GM12878 (cell line): ENCODE measurements around the gene ACER3. TPM values are rescaled to one million over a fixed set of nuclear protein-coding genes. Genes with fewer than 3 reads are reported as not detected.

ENCODE experiments used
- ATAC-seq: fragments of 200-7000 bp; cut with Tn5 transposase; 3 replicates; pipeline ENCODE4 v1.9.1; 2020; ENCODE audit warnings: mild to moderate bottlenecking, moderate library complexity
- BruUV-seq: library from RNA; stranded (reverse); fragments of 400-500 nt; replicated peaks from 2 replicates; lab custom pipeline; 2021; lab: Mats Ljungman, UMichigan
- CTCF ChIA-PET: fragments of 300-600 bp; sonication (Branson Sonifier 250); formaldehyde crosslinking; extraction: SDS; loops from one replicate; lab custom pipeline; 2021; ENCODE audit warnings: inconsistent platforms; lab: Yijun Ruan, JAX
- POLR2A ChIA-PET: fragments of 350-600 bp; formaldehyde crosslinking; extraction: SDS; loops from one replicate; lab custom pipeline; 2021; ENCODE audit warnings: inconsistent platforms; lab: Charles Lee
- RAD21 ChIA-PET: fragments of 300-600 bp; sonication (Branson Sonifier 250); formaldehyde crosslinking; loops from one replicate; lab custom pipeline; 2023; ENCODE audit warnings: antibody characterized with exemption; ENCODE audit not compliant: unreplicated experiment; lab: Charles Lee
- SMC1A ChIA-PET: fragments of 300-600 bp; sonication (Branson Sonifier 250); formaldehyde crosslinking; loops from one replicate; lab custom pipeline; 2023; ENCODE audit not compliant: unreplicated experiment, uncharacterized antibody; lab: Charles Lee
- DNase-seq: peaks from one replicate; pipeline ENCODE4 v3.0.0-alpha.2; 2011; ENCODE audit warnings: low read depth, low spot score
- FAIRE-seq: peaks from 3 replicates; lab custom pipeline; 2011; peaks lifted over from hg19 to GRCh38; lab: Jason Lieb, UNC
- H2AFZ ChIP-seq: 2 replicates; pipeline ENCODE4 v1.6.0; 2011; ENCODE audit warnings: low read depth, low read length, control low read depth; ENCODE audit not compliant: control insufficient read depth
- H3K27ac ChIP-seq: 2 replicates; pipeline ENCODE4 v1.5.1; 2011; ENCODE audit warnings: control low read depth; ENCODE audit not compliant: control insufficient read depth, insufficient read depth
- H3K27me3 ChIP-seq, 2 experiments: replicated peaks in 1 of 2; 2 replicates each; pipeline versions ENCODE4 v1.6.0 to v1.6.1; 2011; ENCODE audit warnings: low read length in 1 of 2; ENCODE audit not compliant: control insufficient read depth in 2 of 2, insufficient read depth in 2 of 2
- H3K36me3 ChIP-seq, 2 experiments: 2 replicates each; pipeline ENCODE4 v1.5.1; 2011; ENCODE audit warnings: low read length in 1 of 2; ENCODE audit not compliant: control insufficient read depth in 2 of 2, insufficient read depth in 2 of 2
- H3K4me1 ChIP-seq: 2 replicates; pipeline ENCODE4 v1.6.1; 2011; ENCODE audit warnings: mild to moderate bottlenecking, low read length, moderate library complexity, mixed read lengths; ENCODE audit not compliant: control insufficient read depth, insufficient read depth
- H3K4me2 ChIP-seq: 2 replicates; pipeline ENCODE4 v1.6.0; 2011; ENCODE audit warnings: control low read depth; ENCODE audit not compliant: control insufficient read depth, insufficient read depth
- H3K4me3 ChIP-seq: fragments of 200-600 bp; sonication (generic); 2 replicates; pipeline ENCODE4 v1.5.1; 2016
- H3K79me2 ChIP-seq: 2 replicates; pipeline ENCODE4 v1.6.0; 2011; ENCODE audit warnings: low read length; ENCODE audit not compliant: control insufficient read depth, insufficient read depth
- H3K9ac ChIP-seq: 2 replicates; pipeline ENCODE4 v1.8.0; 2011; ENCODE audit warnings: low read length, control low read depth, mixed read lengths; ENCODE audit not compliant: control insufficient read depth, insufficient read depth
- H3K9me3 ChIP-seq: replicated peaks from 3 replicates; pipeline ENCODE4 v1.5.1; 2011; ENCODE audit warnings: mild to moderate bottlenecking, low read length; ENCODE audit not compliant: control insufficient read depth, insufficient read depth
- H4K20me1 ChIP-seq: 2 replicates; pipeline ENCODE4 v1.6.0; 2011; ENCODE audit not compliant: control insufficient read depth, insufficient read depth
- MYC ChIP-seq: IDR thresholded peaks from 2 replicates; pipeline ENCODE4 v1.6.1; 2011; ENCODE audit warnings: mild to moderate bottlenecking, low read length, moderate library complexity, inconsistent platforms; ENCODE audit not compliant: insufficient read depth, insufficient replicate concordance, insufficient read length, severe bottlenecking
- RAD51 ChIP-seq: fragments of 450-650 bp; IDR thresholded peaks from 2 replicates; pipeline ENCODE4 v1.6.1; 2016; ENCODE audit warnings: moderate library complexity, mild to moderate bottlenecking, inconsistent platforms
- REST ChIP-seq: IDR thresholded peaks from 2 replicates; pipeline ENCODE4 v1.6.1; 2012; ENCODE audit warnings: mild to moderate bottlenecking, low read depth, low read length
- TBL1XR1 ChIP-seq: IDR thresholded peaks from 2 replicates; pipeline ENCODE4 v1.6.1; 2012; ENCODE audit warnings: low read depth, low read length, improper control_type of control experiment
- ZSCAN29 ChIP-seq: fragments of 450-650 bp; IDR thresholded peaks from 2 replicates; pipeline ENCODE4 v1.6.1; 2017; ENCODE audit warnings: mild to moderate bottlenecking, moderate library complexity
- WGBS: methylation state at CpG from one replicate; pipeline ENCODE4 v1.1.6; 2016; ENCODE audit warnings: low lambda C conversion rate; ENCODE audit not compliant: insufficient replicate concordance, insufficient coverage; ENCODE audit errors: missing lambda C conversion rate; 5-methylcytosine and 5-hydroxymethylcytosine counted together
- in situ Hi-C: fragments of 300-500 bp; cut with MboI; formaldehyde crosslinking; loops from 9 replicates; pipeline ENCODE4 v1.14.3; 2018; ENCODE audit warnings: mixed read lengths
- intact Hi-C: fragments of 100-400 bp; cut with micrococcal nuclease; formaldehyde crosslinking; loops from one replicate; pipeline ENCODE4 v1.14.2; 2022; ENCODE audit not compliant: unreplicated experiment
- polyA plus RNA-seq, 11 experiments: library from polyadenylated mRNA; depleted of rRNA in 4 of 11; unstranded in 6 of 11; stranded (reverse) in 5 of 11; fragments of >200 nt; fragmentation: Nextera tagmentation in 4 of 11; fragmentation: Illumina TruSeq in 1 of 11; extraction: Ambion mirVana in 4 of 11; extraction: Trizol in 1 of 11; gene quantifications; 1 replicate in 1 of 11; 2 replicates in 10 of 11; pipeline versions ENCODE4 v1.2.1 to v1.2.3, GENCODE V29; 2011 to 2016; ENCODE audit warnings: inconsistent platforms in 2 of 11, missing spikeins in 2 of 11, low read depth in 1 of 11
- total RNA-seq, 4 experiments: library from RNA; depleted of rRNA in 3 of 4; stranded (reverse); fragments of >200 nt in 3 of 4; fragmentation: Illumina TruSeq in 1 of 4; extraction: Trizol in 1 of 4; gene quantifications; 2 replicates each; pipeline versions ENCODE4 v1.2.1 to v1.2.3, GENCODE V29; 2013 to 2021

ACER3 gene
- total and polyA plus RNA-seq, 10 of the 15 experiments (the other 5 are each of a cell fraction or from before 2014, with no cell fraction given), result 2.8 to 17.4 (median 10.3) TPM

GRCh38 chr11:77036398-77036797, 175.7 kb downstream of the ACER3 start (continued):
- TF ChIP-seq MYC (no peak), RAD51 (no peak)
- TF ChIP-seq, all 136 proteins: peak for 0

GRCh38 chr11:77037057-77037456, 176.3 kb downstream of the ACER3 start:
- BruUV-seq, result no TSS peak
- no peaks in the 10 kb centered on the region for H4K20me1 ChIP-seq
- in situ Hi-C loops (no loop called here), intact Hi-C loops (no loop called here)
- H3K9me3 ChIP-seq, result no peaks in the 10 kb centered on the region; the same call in 2 of the 3 replicates
- no peak overlapping the region for H3K4me2 ChIP-seq
- CTCF ChIA-PET, result interaction anchor here (0.6 to 1.8 kb wide), 5 partner anchors 13 to 118 kb away, joined by 3 to 11 read pairs (median 3); no protein-coding TSS in a partner anchor
- FAIRE-seq, result no peak
- H3K27me3 ChIP-seq, result peaks cover 1 to 4% of the 10 kb centered on the region in 2 experiments; a peak in 3 of 4 replicates
- WGBS, result 57% methylated on average over 10 of the region's 10 CpGs
- POLR2A ChIA-PET, result no interaction called here
- H3K27ac ChIP-seq, result no peak overlapping the region
- no peak for DNase-seq
- H3K79me2 ChIP-seq, result no peaks in the 10 kb centered on the region
- no peak overlapping the region for H3K4me3 ChIP-seq
- H3K36me3 ChIP-seq, result no peaks in the 10 kb centered on the region
- no peak overlapping the region for H2AFZ ChIP-seq
- peaks cover 6% of the 10 kb centered on the region for H3K4me1 ChIP-seq
- no peak for ATAC-seq
- no peak for TF ChIP-seq REST
- no peak for TF ChIP-seq ZSCAN29
- TF ChIP-seq TBL1XR1, result no peak
- SMC1A ChIA-PET, result interaction anchor here (1.7 to 4.6 kb wide), 2 partner anchors 12 to 118 kb away, joined by 5 to 28 read pairs; no protein-coding TSS in a partner anchor
- RAD21 ChIA-PET, result interaction anchor here (0.9 kb wide), 1 partner anchor 25 kb away, joined by 3 read pairs; no protein-coding TSS in a partner anchor
- H3K9ac ChIP-seq, result no peak overlapping the region
